DOHH2 (cell line): ENCODE results near the gene IFITM10.
A peak's percentile ranks its signal among the peaks of the same experiment; 100 is the strongest.

Source experiments
- H3F3A ChIP-seq: fragments of 200-600 bp; sonication (generic), shearing (Covaris generic); 2 replicates; pipeline ENCODE4 v1.6.0; 2016; ENCODE audit warnings: antibody characterized with exemption, mild to moderate bottlenecking; ENCODE audit not compliant: control insufficient read depth, insufficient read depth
- H3K27ac ChIP-seq: fragments of 200-600 bp; sonication (generic); 2 replicates; pipeline ENCODE4 v1.5.1; 2014; ENCODE audit warnings: low read depth, mild to moderate bottlenecking, low read length, moderate library complexity
- H3K27me3 ChIP-seq: fragments of 200-600 bp; sonication (generic); 2 replicates; pipeline ENCODE4 v1.6.1; 2014; ENCODE audit warnings: mild to moderate bottlenecking, low read length, mixed read lengths; ENCODE audit not compliant: control insufficient read depth
- H3K36me3 ChIP-seq: fragments of 200-600 bp; sonication (generic); 2 replicates; pipeline ENCODE4 v1.6.1; 2014; ENCODE audit warnings: mild to moderate bottlenecking, low read length, moderate library complexity, mixed read lengths; ENCODE audit not compliant: control insufficient read depth
- H3K4me1 ChIP-seq: fragments of 200-600 bp; sonication (generic); 2 replicates; pipeline ENCODE4 v1.6.1; 2014; ENCODE audit warnings: mild to moderate bottlenecking, low read length, mixed read lengths; ENCODE audit not compliant: control insufficient read depth
- H3K4me2 ChIP-seq: fragments of 200-600 bp; sonication (generic); 2 replicates; pipeline ENCODE4 v1.6.0; 2014; ENCODE audit warnings: mild to moderate bottlenecking, low read length, moderate library complexity
- H3K4me3 ChIP-seq: fragments of 200-600 bp; sonication (generic); 2 replicates; pipeline ENCODE4 v1.5.1; 2014; ENCODE audit warnings: mild to moderate bottlenecking, low read length, mixed read lengths
- H3K79me2 ChIP-seq: fragments of 200-600 bp; sonication (generic); 2 replicates; pipeline ENCODE4 v1.6.1; 2014; ENCODE audit warnings: mild to moderate bottlenecking, low read length, mixed read lengths; ENCODE audit not compliant: control insufficient read depth
- H3K9me2 ChIP-seq: fragments of 200-600 bp; sonication (generic); replicated peaks from 2 replicates; pipeline ENCODE4 v1.6.1; 2014; ENCODE audit warnings: mild to moderate bottlenecking, low read length, mixed read lengths; ENCODE audit not compliant: control insufficient read depth
- H3K9me3 ChIP-seq: fragments of 200-600 bp; sonication (generic); 2 replicates; pipeline ENCODE4 v1.6.1; 2014; ENCODE audit warnings: antibody characterized with exemption, low read length, mixed read lengths; ENCODE audit not compliant: control insufficient read depth, insufficient read depth
- H4K20me1 ChIP-seq: fragments of 200-600 bp; sonication (generic); 2 replicates; pipeline ENCODE4 v1.6.0; 2014; ENCODE audit warnings: low read depth, mild to moderate bottlenecking, antibody characterized with exemption, low read length, moderate library complexity; ENCODE audit not compliant: control insufficient read depth, insufficient read depth
- EZH2phosphoT487 ChIP-seq: fragments of 200-600 bp; sonication (generic); IDR thresholded peaks from 2 replicates; pipeline ENCODE4 v1.6.1; 2017; ENCODE audit warnings: borderline replicate concordance, mild to moderate bottlenecking, antibody characterized with exemption, low read length, moderate library complexity, mixed read lengths
- TF ChIP-seq, protein P1 (sequence below): fragments of 200-600 bp; sonication (generic); IDR thresholded peaks from one replicate; pipeline ENCODE4 v1.5.1; 2014; ENCODE audit warnings: antibody characterized with exemption, mild to moderate bottlenecking, low read depth, low read length; ENCODE audit not compliant: poor library complexity, severe bottlenecking

IFITM10 gene

DNA sequence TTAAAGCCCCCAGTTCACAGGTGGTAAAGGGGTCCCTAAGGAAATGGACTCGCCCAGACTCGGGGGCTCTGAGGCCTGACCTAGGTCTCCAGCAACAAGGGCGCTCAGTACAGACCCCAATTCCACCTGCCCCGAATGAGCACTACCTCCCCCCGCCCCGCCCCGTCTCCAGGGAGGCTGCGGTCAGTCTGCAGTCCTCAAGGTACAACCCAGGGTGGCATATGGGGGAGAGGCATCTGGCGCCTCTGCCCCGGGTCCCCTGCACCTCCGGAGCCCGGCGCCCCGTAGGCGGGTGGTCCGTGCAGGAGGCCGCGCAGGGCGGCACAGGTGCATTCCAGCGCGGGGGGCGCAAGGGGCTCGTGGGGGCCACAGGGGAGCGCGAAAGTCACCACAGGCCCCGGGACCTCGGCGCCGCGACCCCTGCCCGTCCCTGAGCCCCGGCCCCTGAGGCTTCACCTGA, 13.0 kb upstream of the IFITM10 start:
- peaks cover 17% of the 10 kb centered on the region for H3K4me1 ChIP-seq

DNA sequence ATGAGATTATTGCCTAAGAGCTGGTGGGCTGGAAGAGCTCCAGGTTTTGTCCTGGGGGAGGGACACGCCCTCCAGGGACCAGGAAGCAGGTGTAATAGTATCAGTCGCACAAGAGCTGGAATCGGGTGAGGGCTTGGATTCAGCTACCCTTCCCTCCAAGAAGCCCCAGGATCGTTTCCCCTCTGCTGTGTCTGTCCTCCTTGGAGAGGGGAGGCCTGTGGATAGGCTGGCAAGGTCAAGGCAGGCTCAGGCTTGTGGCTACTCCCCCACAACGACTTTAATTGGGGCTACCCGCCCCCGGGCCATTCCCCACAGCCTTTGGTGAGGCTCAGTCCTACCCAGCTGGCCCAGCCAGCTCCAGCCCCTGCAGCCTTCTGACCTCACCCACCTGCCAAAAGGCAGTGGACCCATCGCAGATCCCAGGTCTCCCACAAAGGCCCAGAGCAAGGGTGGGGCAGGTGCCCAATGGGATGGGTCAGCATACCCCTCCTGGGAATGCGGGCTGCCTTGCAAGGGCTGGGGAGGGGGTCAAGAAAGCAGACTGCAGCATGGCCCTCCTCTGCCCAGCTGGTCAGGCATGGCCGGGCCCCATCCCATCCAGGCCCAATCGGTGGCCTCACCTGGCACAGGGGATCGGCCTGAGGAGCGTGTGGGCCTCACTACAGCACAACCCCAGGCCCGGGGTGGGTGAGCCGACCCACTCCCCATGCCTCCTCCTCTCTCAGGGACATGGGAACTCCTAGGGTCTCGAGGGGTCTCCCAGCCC, 12.3 kb upstream of the IFITM10 start:
- H3K36me3 ChIP-seq, result no peaks in the 10 kb centered on the region

More for the DNA sequence above, 13.0 kb upstream of the IFITM10 start:
- Histone ChIP-seq H3K36me3 (no peaks in the 10 kb centered on the region), H3K9me2 (no peaks in the 10 kb centered on the region), H3K4me2 (peak overlapping the region; percentile 96), H3K79me2 (no peaks in the 10 kb centered on the region), H4K20me1 (no peaks in the 10 kb centered on the region), H3K9me3 (no peaks in the 10 kb centered on the region), H3F3A (no peaks in the 10 kb centered on the region), H3K27me3 (no peaks in the 10 kb centered on the region), H3K27ac (no peak overlapping the region), H3K4me3 (peak overlapping the region; percentile 90)
- TF ChIP-seq, protein P1, sequence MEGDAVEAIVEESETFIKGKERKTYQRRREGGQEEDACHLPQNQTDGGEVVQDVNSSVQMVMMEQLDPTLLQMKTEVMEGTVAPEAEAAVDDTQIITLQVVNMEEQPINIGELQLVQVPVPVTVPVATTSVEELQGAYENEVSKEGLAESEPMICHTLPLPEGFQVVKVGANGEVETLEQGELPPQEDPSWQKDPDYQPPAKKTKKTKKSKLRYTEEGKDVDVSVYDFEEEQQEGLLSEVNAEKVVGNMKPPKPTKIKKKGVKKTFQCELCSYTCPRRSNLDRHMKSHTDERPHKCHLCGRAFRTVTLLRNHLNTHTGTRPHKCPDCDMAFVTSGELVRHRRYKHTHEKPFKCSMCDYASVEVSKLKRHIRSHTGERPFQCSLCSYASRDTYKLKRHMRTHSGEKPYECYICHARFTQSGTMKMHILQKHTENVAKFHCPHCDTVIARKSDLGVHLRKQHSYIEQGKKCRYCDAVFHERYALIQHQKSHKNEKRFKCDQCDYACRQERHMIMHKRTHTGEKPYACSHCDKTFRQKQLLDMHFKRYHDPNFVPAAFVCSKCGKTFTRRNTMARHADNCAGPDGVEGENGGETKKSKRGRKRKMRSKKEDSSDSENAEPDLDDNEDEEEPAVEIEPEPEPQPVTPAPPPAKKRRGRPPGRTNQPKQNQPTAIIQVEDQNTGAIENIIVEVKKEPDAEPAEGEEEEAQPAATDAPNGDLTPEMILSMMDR, result no peak
- TF ChIP-seq EZH2phosphoT487, result no peak

DNA sequence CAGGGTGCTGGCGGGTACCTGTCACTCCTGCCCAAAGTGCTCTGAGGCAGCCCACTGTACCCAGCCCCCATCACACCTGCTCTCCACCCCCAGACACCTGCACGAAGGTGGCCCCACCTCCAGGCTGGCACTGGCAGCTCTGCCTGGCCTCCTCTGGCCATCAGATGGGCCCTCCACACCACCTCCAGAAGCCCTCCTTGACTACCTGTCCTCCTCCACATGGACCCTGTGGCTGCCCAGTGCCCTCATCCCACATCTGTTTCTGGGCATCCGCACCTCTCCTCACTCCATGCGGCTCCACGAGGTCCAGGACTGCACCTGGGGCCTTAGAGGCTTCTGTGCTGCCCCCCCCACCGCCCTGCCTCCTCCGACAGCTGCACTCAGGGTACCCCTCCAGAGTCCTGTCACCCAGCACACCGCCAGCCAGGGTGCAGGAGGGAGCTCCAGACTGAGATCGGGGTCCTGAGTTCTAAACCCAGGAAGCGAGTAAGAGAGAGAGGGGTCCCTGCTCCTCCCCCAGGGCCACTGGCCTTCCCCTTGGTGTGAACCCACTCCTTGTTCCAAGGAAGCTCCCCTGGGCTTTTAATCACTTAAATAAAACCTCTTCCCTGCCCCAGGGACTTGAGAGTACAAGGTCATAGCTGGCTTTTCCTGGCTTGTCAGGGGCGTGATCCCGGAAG, 11.6 kb upstream of the IFITM10 start:
- Histone ChIP-seq H3K4me3 (no peak overlapping the region), H3K4me1 (peaks cover 27% of the 10 kb centered on the region), H3K79me2 (no peaks in the 10 kb centered on the region), H3F3A (no peaks in the 10 kb centered on the region), H3K27me3 (no peaks in the 10 kb centered on the region), H3K9me3 (no peaks in the 10 kb centered on the region), H3K27ac (no peak overlapping the region), H4K20me1 (no peaks in the 10 kb centered on the region), H3K4me2 (no peak overlapping the region), H3K36me3 (no peaks in the 10 kb centered on the region), H3K9me2 (no peaks in the 10 kb centered on the region)
- no peak for TF ChIP-seq EZH2phosphoT487
- TF ChIP-seq, protein P1, result no peak

More for the DNA sequence above, 12.3 kb upstream of the IFITM10 start:
- peak overlapping the region; percentile 90 for H3K4me3 ChIP-seq
- TF ChIP-seq EZH2phosphoT487, result no peak
- TF ChIP-seq, protein P1, result no peak
- H3K9me2 ChIP-seq, result no peaks in the 10 kb centered on the region
- H3F3A ChIP-seq, result no peaks in the 10 kb centered on the region
- no peaks in the 10 kb centered on the region for H3K79me2 ChIP-seq
- H3K4me1 ChIP-seq, result peaks cover 24% of the 10 kb centered on the region
- H3K4me2 ChIP-seq, result peak overlapping the region; percentile 96
- H3K27me3 ChIP-seq, result no peaks in the 10 kb centered on the region
- H3K27ac ChIP-seq, result no peak overlapping the region
- H3K9me3 ChIP-seq, result no peaks in the 10 kb centered on the region
- no peaks in the 10 kb centered on the region for H4K20me1 ChIP-seq
